ENCODE measurements around the gene NELL1. TPM values are rescaled to one million over a fixed set of nuclear protein-coding genes. Genes with fewer than 3 reads are reported as not detected.

NELL1 gene
- total RNA-seq, 1 experiment from 2014 or later, result 0.22 TPM

DNA sequence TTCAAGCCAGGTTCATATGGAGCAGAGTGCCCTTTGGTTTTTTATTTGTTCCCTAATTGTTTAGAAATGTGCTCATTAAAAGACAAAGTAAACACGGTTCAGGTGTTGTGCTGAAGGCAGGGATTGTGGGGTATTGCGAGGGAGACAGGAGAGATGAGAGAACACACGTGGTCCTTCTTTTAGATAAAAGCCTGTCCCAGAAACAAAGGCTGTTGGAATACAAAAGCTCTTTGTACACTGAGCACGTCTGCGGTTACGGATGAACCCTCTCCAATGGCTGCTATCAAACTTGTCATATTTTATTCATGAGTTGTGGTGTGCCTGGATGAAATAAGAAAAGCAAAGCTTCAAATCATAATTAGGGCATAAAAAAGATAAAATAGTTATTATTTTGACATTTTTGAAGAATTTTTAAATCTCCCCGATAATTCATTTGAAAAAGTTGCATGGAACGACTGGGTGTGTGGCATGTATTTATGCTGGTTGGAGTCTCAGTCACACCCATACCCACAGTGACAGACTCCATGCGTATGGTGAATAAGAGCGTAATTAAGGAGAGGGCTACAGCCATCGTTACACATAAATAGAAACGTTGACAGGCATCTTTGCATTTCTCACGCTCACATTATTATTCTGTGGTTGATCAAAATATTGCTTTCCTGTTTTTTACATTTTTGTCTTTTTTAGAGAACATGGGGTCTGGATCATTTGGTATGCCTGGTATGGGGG is 92.9 kb downstream of the NELL1 start:
- Histone ChIP-seq H3K14ac (ENCODE audit: insufficient read depth, low read length) (no peak overlapping the region), H3K9ac (ENCODE audit: extremely low read depth, insufficient read length, low read length) (no peak overlapping the region), H3T11ph (ENCODE audit: low read length) (no peak overlapping the region), H2BK15ac (ENCODE audit: low read depth, low read length) (no peak overlapping the region), H2AFZ (ENCODE audit: low read length) (no peak overlapping the region), H3K79me1 (ENCODE audit: insufficient read depth, low read depth, low read length, poor library complexity, severe bottlenecking) (no peaks in the 10 kb centered on the region), H2BK5ac (ENCODE audit: insufficient read length, low read length) (no peak overlapping the region), H2BK20ac (ENCODE audit: low read depth, low read length, poor library complexity, severe bottlenecking) (no peak overlapping the region), H3K27me3 (ENCODE audit: insufficient read depth, low read length) (no peaks in the 10 kb centered on the region), H3K18ac (ENCODE audit: insufficient read length, low read depth, low read length) (no peak overlapping the region), H3K27ac (ENCODE audit: insufficient read length, low read depth, low read length) (no peak overlapping the region), H4K8ac (replicated peaks; ENCODE audit: insufficient read length, low read depth, low read length) (no peak overlapping the region), H3K9me3 (ENCODE audit: control insufficient read depth, low read depth, low read length) (no peaks in the 10 kb centered on the region), H2BK12ac (ENCODE audit: insufficient read length, low read depth, low read length) (no peak overlapping the region), H4K91ac (ENCODE audit: insufficient read length, low read depth, low read length) (no peak overlapping the region), H2BK120ac (ENCODE audit: low read depth, low read length, poor library complexity, severe bottlenecking) (no peak overlapping the region), H3K4me2 (ENCODE audit: insufficient read depth, insufficient read length, low read length) (no peak overlapping the region), H4K20me1 (ENCODE audit: control insufficient read depth, insufficient read depth, insufficient read length) (no peaks in the 10 kb centered on the region), H3K4ac (ENCODE audit: low read depth, low read length) (no peak overlapping the region), H3K23me2 (ENCODE audit: insufficient read length, low read depth, low read length, poor library complexity, severe bottlenecking) (no peaks in the 10 kb centered on the region), H4K5ac (ENCODE audit: insufficient read length, low read depth, low read length) (no peak overlapping the region), H3K23ac (ENCODE audit: insufficient read length, low read depth, low read length) (no peak overlapping the region), H2AK5ac (ENCODE audit: insufficient read length, low read length) (no peak overlapping the region), H3K79me2 (ENCODE audit: insufficient read depth, low read length) (no peaks in the 10 kb centered on the region), H3K4me1 (ENCODE audit: insufficient read depth, low read length) (no peaks in the 10 kb centered on the region), H3K56ac (ENCODE audit: insufficient read length, low read depth, low read length) (no peak overlapping the region)
- H3K4me1 Mint-ChIP-seq, result peaks cover 3 to 4% of the 10 kb centered on the region in 2 experiments
- no CpG with 5 or more reads among the region's 13 CpGs for WGBS (ENCODE audit: extremely low coverage, insufficient read length, low lambda C conversion rate)
- H3K9me3 Mint-ChIP-seq, result no peaks in the 10 kb centered on the region; a peak in 1 of 5 replicates
- no peak overlapping the region for H3K27ac Mint-ChIP-seq
- DNase-seq, result no peak
- H3K27me3 Mint-ChIP-seq (ENCODE audit: low read depth), result no peaks in the 10 kb centered on the region
- no peak overlapping the region for H3K4me3 Mint-ChIP-seq
- TF ChIP-seq, protein P1, sequence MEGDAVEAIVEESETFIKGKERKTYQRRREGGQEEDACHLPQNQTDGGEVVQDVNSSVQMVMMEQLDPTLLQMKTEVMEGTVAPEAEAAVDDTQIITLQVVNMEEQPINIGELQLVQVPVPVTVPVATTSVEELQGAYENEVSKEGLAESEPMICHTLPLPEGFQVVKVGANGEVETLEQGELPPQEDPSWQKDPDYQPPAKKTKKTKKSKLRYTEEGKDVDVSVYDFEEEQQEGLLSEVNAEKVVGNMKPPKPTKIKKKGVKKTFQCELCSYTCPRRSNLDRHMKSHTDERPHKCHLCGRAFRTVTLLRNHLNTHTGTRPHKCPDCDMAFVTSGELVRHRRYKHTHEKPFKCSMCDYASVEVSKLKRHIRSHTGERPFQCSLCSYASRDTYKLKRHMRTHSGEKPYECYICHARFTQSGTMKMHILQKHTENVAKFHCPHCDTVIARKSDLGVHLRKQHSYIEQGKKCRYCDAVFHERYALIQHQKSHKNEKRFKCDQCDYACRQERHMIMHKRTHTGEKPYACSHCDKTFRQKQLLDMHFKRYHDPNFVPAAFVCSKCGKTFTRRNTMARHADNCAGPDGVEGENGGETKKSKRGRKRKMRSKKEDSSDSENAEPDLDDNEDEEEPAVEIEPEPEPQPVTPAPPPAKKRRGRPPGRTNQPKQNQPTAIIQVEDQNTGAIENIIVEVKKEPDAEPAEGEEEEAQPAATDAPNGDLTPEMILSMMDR (conservative IDR thresholded peaks at IDR 0.05), result no peak
- H3K36me3 Mint-ChIP-seq (ENCODE audit: insufficient read depth in 1 of 3, low read depth in 3 of 3), result no peaks in the 10 kb centered on the region; a peak in 2 of 7 replicates

Measured in H9 (cell line).